HG03342 (cell line): ENCODE measurements around the gene PNKD.
A peak's percentile ranks its signal among the peaks of the same experiment; 100 is the strongest.
"Not testable (repeated sequence)": the region's sequence is repeated elsewhere in the genome, so short reads cannot be mapped to it uniquely, and the experiment has no call there.

Experiments
- ATAC-seq: cut with Tn5 transposase; IDR thresholded peaks from one replicate; pipeline ENCODE4 v1.9.1; 2021; ENCODE audit warnings: mild to moderate bottlenecking, moderate library complexity; ENCODE audit not compliant: unreplicated experiment

PNKD gene

GRCh38 chr2:218291318-218292047, 21.2 kb downstream of the PNKD start:
- ATAC-seq = no peak

- ATAC-seq = peak; percentile 72
These were observed 22.0 kb downstream of the PNKD start, which contains the start of gene TMBIM1 for GRCh38 chr2:218292048-218293014. Gene TMBIM1, minus strand, starts transcription at chr2:218292503. Its CDS starts 10,362 bp downstream, at chr2:218282141.

- no peak for ATAC-seq
These were observed 23.6 kb downstream of the PNKD start for GRCh38 chr2:218293715-218294429.

GRCh38 chr2:218294430-218295022, 24.2 kb downstream of the PNKD start:
- no peak for ATAC-seq

- ATAC-seq = no peak
These were observed 24.7 kb downstream of the PNKD start for GRCh38 chr2:218295029-218295428.

GRCh38 chr2:218296200-218296599, 25.9 kb downstream of the PNKD start:
- ATAC-seq = no peak

GRCh38 chr2:218296847-218297246, 26.5 kb downstream of the PNKD start:
- ATAC-seq = no peak

GRCh38 chr2:218298314-218298875, 28.1 kb downstream of the PNKD start:
- no peak for ATAC-seq

- no peak for ATAC-seq
These were observed 29.8 kb downstream of the PNKD start for GRCh38 chr2:218300141-218300540.

- peak; percentile 87 for ATAC-seq
These were observed 31.0 kb downstream of the PNKD start for GRCh38 chr2:218301176-218301819.

GRCh38 chr2:218305383-218305782, 35.1 kb downstream of the PNKD start:
- no peak for ATAC-seq

- ATAC-seq = no peak
These were observed 36.0 kb downstream of the PNKD start for GRCh38 chr2:218306184-218306920.

- ATAC-seq = no peak
These were observed 37.2 kb downstream of the PNKD start for GRCh38 chr2:218307415-218308090.

GRCh38 chr2:218310853-218311540, 40.7 kb downstream of the PNKD start:
- ATAC-seq = no peak

GRCh38 chr2:218311541-218312266, 41.4 kb downstream of the PNKD start:
- not testable (repeated sequence) for ATAC-seq

- ATAC-seq = no peak
These were observed 42.0 kb downstream of the PNKD start for GRCh38 chr2:218312267-218312756.

GRCh38 chr2:218313356-218313755, 43.0 kb downstream of the PNKD start:
- no peak for ATAC-seq
